GM19452 (cell line): ENCODE data around the gene RNU5B-1.

ENCODE experiments used
- ATAC-seq: cut with Tn5 transposase; IDR thresholded peaks from one replicate; pipeline ENCODE4 v1.9.1; 2021; ENCODE audit not compliant: unreplicated experiment

The RNU5B-1 gene

GRCh38 chr15:65327651-65328393 lies 23.3 kb downstream of the RNU5B-1 start:
- no peak for ATAC-seq

GRCh38 chr15:65328506-65329287 lies 24.2 kb downstream of the RNU5B-1 start:
- no peak for ATAC-seq

- ATAC-seq = no peak
These were observed 25.0 kb downstream of the RNU5B-1 start for GRCh38 chr15:65329288-65329983.

GRCh38 chr15:65329984-65330735 lies 25.7 kb downstream of the RNU5B-1 start:
- no peak for ATAC-seq

GRCh38 chr15:65330934-65331645 lies 26.6 kb downstream of the RNU5B-1 start:
- ATAC-seq = no peak

- ATAC-seq = no peak
These were observed 27.3 kb downstream of the RNU5B-1 start for GRCh38 chr15:65331811-65332210.

- no peak for ATAC-seq
These were observed 28.1 kb downstream of the RNU5B-1 start for GRCh38 chr15:65332391-65333147.

GRCh38 chr15:65333148-65333820 lies 28.8 kb downstream of the RNU5B-1 start:
- no peak for ATAC-seq

GRCh38 chr15:65333856-65334255 lies 29.4 kb downstream of the RNU5B-1 start:
- no peak for ATAC-seq

GRCh38 chr15:65334586-65335231 lies 30.2 kb downstream of the RNU5B-1 start:
- ATAC-seq = no peak

GRCh38 chr15:65335278-65336055 lies 31.0 kb downstream of the RNU5B-1 start:
- ATAC-seq = no peak

- no peak for ATAC-seq
These were observed 32.3 kb downstream of the RNU5B-1 start for GRCh38 chr15:65336493-65337435.

GRCh38 chr15:65337436-65338070 lies 33.1 kb downstream of the RNU5B-1 start:
- no peak for ATAC-seq

- ATAC-seq = no peak
These were observed 33.9 kb downstream of the RNU5B-1 start for GRCh38 chr15:65338366-65338765.

GRCh38 chr15:65338823-65339222 lies 34.3 kb downstream of the RNU5B-1 start:
- ATAC-seq = no peak

- ATAC-seq = no peak
These were observed 34.9 kb downstream of the RNU5B-1 start for GRCh38 chr15:65339416-65339815.
